Vein endothelial cell (primary cell): ENCODE data around the gene GPRC6A. TPM values are rescaled to one million over a fixed set of nuclear protein-coding genes. Genes with fewer than 3 reads are reported as not detected.

ENCODE experiments used
- total RNA-seq: library from RNA; depleted of rRNA; stranded (reverse); fragments of >200 nt; gene quantifications from 2 replicates; pipeline ENCODE4 v1.2.3, GENCODE V29; 2012

Gene GPRC6A, protein sequence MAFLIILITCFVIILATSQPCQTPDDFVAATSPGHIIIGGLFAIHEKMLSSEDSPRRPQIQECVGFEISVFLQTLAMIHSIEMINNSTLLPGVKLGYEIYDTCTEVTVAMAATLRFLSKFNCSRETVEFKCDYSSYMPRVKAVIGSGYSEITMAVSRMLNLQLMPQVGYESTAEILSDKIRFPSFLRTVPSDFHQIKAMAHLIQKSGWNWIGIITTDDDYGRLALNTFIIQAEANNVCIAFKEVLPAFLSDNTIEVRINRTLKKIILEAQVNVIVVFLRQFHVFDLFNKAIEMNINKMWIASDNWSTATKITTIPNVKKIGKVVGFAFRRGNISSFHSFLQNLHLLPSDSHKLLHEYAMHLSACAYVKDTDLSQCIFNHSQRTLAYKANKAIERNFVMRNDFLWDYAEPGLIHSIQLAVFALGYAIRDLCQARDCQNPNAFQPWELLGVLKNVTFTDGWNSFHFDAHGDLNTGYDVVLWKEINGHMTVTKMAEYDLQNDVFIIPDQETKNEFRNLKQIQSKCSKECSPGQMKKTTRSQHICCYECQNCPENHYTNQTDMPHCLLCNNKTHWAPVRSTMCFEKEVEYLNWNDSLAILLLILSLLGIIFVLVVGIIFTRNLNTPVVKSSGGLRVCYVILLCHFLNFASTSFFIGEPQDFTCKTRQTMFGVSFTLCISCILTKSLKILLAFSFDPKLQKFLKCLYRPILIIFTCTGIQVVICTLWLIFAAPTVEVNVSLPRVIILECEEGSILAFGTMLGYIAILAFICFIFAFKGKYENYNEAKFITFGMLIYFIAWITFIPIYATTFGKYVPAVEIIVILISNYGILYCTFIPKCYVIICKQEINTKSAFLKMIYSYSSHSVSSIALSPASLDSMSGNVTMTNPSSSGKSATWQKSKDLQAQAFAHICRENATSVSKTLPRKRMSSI
- total RNA-seq, result not detected in 2 replicates

DNA sequence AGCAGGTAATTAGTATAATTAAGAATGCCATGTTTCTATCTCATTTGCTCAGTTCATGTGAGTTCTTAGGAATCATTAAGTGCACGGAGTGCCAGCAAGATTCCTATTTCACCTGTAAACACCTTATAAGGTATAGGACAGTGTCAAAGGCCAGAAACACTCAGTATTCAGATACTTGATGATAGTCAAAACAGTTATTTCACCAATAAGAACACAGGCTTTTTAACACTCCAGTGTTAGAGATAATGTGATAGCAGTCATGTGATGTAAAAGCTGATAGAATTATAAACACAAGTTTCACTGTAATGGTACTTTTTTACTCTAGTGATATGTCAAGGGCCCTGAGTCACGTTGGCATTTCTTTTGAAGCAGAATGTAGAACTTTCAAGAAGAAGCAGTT, at the start of gene GPRC6A:
Gene GPRC6A, minus strand, starts transcription at position 101 of the 400 bp plus-strand sequence. Its CDS starts 70 bp downstream, at position 31.

GRCh38 chr6:116876635-116877611, 48.0 kb upstream of the GPRC6A start, which contains the start of gene RFX6:
TSS of gene RFX6 (plus strand) at chr6:116877242. CDS start at chr6:116877276, 34 bp downstream.

GRCh38 chr6:116764961-116765841, 63.7 kb downstream of the GPRC6A start, which contains the start of gene FAM162B:
TSS of gene FAM162B (minus strand) at chr6:116765719. CDS start at chr6:116765576, 143 bp downstream.

Other genes with a start within 250 kb of the GPRC6A start
- 0.19 and 0.33 TPM in 2 replicates for gene RSPH4A, start 212.6 kb downstream of the GPRC6A start, total RNA-seq
- 12.4 and 15.7 TPM in 2 replicates for gene ZUP1, start 160.3 kb downstream of the GPRC6A start, total RNA-seq
- 7.5 and 10.7 TPM in 2 replicates for gene KPNA5, start 147.9 kb downstream of the GPRC6A start, total RNA-seq
- gene FAM162B, start 63.4 kb downstream of the GPRC6A start, total RNA-seq, result 0.33 TPM in 1 of 2 replicates, not detected in the other
- gene RFX6, start 48.2 kb upstream of the GPRC6A start, total RNA-seq, result not detected in 2 replicates